NCI-H446 treated with DMSO at 0.1 percent for 48 hours (cell line): ENCODE results near the gene RBM38.

ENCODE experiments used
- DNase-seq: peaks from one replicate; lab custom pipeline; 2025; lab: John Stamatoyannopoulos, UW

The RBM38 gene

DNA sequence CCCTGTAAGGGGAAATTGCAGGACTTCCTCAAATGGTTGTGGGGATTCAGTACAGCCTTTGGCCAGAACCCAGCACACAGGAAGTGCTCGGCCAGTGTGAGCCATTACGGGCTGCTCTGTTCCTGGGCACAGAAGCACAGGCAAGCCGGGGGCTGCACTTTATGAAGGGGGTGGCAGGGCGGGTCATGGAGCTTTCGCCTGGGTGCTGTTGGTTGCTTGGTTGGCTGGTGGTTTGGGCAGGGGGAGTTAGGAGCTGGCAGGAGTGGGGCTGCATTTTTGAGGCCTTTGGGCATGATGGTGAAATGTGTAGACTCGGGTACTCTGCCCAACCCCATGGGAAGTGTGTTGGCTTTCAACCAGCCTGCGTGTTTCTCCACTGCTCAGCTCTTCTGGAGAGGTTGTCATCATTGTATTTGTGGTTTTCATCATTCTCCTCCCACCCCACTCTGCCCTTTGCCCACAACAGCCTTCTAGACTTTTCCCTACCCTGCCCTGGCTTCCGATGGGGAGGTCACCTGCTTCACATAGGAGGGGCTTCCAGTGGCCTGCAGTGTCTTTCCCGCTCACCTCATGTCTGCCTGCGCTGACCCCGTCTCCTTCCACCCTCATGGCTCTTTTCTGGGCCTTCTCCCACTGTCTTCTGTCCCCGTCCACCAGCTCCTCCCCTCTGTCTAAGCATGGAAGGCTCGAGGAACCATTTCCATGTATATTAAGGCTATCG lies 16.1 kb upstream of the RBM38 start:
- DNase-seq: no peak

DNA sequence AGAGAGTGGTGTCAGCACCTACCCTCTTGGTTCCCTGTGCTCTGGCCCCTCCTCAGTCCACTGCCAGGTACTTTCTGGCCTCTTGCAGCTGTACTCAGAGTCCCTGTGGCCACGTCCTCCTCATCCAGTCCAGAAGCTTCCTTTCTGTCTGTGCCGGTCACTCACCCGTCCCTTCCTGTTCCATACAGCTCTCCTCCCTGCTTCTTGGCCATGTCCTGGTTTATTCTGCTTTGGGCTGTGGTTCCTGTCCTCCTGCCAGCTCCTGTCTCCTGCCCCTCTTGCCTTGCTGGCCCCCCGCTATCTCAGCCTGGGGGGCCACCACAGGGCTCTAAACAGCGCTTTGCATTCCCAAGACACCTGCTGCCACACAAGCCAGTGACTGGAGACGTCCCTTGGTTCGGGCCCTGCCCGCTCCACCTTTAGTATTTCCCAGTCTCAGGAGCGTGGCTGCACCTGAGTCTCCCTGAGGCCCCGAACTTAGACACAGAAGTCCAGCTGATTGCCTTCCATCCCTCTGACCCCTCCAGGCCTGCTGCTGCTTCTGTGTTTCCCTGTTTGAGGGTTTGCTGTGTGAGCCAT lies 15.5 kb upstream of the RBM38 start:
- DNase-seq: no peak

DNA sequence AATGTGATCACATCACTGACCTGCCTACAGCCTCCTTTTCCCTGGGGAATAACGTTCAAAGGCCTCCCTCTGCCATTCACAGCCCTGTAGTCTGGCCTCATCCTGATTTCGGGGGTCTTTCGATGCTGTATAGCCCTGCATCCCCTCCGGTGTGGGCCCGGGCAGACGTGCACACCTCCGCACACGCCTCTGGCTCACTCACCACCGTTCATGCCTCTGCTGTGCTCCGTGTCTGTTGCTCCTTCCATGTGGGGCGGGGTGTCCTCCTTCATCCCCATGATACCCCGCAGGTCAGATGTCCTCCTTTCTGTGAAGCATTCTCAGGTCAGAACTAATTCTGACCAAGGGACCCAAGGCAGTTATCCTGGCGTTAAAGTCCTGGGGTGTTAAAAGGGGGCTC lies 13.8 kb upstream of the RBM38 start:
- DNase-seq: no peak

DNA sequence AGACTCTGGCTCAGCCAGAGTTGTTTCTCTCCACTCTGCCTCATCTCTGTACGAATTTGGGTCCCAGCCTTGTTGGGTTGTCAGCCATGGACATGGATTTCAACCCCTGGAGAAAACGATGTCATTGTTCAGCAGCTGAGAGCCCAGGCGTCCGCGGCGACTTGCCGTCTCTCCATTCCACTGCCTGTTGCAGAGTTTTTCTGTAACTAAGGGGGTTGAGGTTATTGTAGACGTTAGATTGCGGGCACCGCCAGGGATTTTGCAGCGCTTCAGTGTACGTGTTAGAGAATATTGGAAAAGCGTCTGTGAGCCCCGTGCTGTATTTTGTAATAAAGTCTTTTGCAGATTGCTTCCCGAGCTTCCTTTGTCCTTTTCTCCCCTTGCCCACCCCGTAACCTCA lies 13.1 kb upstream of the RBM38 start:
- DNase-seq: no peak

DNA sequence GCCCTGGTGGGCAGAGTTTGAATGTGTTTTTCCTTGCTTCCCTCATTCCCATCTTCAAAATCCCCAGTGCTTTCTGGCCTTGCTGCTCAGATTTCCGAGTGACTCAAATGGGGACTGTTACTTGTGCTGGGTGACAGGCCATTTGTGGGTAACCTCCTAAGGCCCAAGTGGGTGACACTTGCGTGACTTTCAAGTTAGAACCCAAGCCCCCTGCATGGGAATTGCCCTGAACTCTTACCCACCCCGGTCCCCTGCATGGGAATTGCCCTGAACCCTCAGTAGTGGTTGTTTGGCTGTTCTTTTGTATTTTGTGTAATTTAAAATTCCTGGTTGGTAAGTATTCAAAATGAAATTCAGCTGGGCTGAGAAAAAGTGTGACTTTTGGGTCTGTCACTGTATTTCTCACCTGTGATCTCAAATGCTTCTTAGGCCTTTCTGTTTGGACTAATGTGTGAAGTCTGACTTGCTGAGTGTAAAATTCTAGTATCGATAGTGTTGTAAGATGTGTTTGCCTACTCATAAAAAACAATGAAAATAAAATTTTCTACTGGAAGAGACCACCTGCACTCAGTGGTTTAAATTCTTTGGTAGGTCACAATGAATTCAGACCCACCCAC lies 12.4 kb upstream of the RBM38 start:
- DNase-seq: no peak

DNA sequence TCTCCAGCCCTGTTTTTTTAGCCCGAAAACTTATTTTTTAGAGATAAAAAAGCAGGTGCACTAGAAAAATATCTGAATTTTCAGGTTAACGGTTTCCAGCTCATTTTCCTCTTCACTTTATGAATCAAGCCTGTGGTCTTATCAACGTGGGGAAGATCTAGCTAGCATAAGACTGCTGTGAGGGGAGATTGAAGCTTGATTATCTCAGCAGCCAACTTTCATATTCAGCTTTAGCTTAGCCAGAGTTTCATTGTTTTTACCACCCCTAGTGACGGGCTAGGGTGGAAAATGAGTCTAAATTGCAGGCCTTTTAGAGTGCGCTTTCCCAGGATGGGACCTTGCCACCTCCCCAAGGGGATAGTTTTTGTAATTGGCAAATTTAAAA lies 11.9 kb upstream of the RBM38 start:
- no peak for DNase-seq

DNA sequence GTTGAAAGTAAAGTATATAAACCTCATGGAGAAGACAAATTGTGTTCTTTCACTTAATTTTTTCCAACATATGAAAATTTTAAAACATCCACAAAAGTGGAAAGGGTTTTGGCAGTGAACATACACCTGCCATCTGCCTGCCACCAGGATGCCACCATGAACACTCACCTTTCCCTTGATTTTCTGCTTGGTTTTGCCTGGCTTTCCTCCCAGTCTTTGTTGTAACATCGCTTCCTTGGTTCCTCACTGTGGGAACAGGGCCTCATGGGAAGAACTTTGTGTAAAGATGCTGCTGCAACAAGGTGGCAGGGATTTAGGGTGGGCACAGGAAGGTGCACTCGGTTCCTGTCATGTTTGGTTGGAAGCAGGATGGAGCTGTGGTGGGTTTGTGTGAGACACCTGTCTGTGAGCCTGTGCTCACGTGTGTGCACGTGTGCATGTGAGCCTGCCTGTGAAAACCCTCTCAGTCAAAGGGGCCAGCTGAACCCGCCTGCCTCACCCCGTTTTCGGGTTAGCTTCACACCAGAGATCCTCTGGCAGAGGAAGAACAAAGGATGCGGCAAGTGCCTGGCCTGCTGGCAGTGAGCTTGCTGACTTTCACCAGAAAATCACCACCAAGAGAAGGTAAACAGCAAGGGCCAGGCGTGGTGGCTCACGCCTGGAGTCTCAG lies 11.0 kb upstream of the RBM38 start:
- DNase-seq: no peak

DNA sequence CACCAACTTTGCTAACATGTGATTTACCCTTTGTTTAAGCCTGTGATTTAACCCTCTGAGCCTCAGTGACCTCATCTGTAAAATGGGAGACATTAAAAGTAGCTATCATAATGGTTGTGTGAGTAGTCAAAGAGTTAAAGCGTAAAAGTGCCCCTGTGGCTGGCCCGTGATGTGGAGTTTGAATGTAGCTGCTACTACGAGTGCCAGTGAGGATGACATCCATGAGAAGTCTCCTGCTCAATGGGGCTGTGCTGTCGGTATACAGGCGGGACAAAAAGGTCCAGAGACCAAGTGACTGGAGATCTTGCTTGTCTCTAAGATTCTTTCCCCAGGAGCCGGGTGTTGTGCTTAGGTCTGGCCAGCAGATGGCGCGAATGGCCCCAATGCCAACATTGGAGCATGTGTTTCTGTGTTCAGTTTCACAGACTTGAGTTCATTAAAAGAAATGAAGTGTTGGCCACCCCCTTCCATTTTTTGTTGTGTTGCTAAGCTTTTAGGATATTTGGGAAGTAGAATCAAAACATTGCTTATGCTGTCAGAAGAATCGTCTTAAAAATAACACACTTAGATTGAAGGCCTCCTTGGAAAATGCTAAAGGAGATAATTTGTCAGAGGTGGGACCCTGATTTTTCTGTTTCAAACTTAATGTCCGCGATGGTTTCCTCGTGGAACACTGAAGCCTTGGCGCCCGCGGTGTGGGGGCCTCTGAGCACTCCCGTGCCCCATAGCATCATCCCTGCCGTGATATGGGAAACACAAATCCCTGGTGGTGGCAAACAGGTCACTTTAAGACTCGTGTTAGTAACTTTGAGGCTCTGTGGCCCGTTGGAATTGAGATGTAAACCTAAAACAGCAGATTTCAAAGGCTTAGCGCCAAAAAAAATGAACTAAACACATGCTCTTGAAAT lies 9.3 kb upstream of the RBM38 start:
- DNase-seq: no peak

DNA sequence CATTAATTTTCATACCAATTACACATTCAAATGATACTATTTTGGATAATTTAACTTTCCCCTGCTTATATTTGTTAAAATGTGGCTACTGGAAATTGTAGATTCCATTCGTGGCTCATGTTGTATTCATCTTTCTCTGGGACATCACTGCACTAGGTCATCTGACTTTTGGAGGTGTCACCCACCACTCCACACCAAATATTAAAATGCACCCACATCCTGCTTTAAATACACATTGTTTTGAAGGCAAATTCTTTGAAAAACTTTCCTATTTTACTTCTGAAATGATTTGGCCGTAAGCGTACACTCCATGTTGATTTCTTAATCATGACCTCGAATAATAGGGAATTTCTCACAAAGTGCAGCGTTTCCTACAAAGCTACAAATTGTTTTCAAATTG lies 8.7 kb upstream of the RBM38 start:
- DNase-seq: no peak

DNA sequence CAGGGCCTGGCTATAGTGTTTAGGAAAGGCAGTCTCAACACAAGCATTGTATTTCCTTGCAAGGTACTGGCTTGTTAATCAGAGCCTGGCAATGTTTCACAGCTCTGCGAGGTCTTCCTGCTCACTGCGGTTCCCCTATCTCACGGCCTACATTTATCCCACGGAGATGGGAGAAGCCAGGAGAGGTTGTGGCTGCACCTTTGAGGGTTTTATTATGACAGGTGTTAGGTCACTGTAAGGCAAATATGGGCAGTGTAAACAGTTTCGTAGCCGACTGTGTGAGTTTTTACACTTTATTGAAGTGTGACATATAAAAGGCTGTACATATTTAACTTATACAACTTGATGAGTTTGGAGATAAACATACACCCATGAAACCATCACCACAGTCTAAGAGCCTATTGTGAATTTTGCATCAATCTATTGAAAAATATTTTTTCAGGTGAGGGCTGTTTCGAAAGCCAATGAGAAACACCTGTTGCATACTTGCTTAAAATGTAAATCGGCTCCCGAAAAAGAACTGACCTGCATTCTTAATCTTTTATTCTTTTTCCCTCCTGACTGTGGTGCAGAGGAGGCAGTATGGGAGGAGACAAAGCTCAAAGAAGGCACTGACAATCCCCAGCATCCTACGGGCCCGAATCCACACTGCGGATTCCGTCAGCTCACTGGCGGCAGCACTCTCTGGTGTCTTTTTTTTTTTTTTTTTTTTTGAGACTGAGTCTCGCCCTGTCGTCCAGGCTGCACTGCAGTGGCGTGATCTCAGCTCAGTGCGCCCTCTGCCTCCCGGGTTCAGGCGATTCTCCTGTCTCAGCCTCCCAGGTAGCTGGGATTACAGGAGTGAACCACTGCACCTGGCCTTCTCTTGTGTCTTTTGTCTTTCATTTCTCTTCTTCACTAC lies 7.5 kb upstream of the RBM38 start:
- DNase-seq: no peak

DNA sequence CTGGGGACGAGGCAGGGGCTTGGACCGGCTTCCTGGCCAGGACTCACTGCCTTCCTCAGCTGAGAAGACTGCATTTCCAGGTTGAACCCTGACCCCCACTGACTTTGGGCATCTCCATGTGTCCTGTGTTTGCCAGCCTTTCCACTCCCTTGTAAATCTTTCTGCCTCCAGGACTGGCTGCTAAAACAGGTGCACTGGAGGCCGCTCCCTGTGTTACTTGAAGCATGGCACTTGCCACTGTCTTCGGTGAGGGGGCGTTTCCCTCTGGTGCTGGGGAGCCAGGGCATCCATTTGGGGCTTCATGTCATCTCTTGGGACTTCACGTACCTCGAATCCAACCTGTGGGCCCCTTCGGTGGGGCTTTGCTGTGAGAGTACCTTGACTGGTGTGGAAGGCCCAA lies 6.7 kb upstream of the RBM38 start:
- no peak for DNase-seq

DNA sequence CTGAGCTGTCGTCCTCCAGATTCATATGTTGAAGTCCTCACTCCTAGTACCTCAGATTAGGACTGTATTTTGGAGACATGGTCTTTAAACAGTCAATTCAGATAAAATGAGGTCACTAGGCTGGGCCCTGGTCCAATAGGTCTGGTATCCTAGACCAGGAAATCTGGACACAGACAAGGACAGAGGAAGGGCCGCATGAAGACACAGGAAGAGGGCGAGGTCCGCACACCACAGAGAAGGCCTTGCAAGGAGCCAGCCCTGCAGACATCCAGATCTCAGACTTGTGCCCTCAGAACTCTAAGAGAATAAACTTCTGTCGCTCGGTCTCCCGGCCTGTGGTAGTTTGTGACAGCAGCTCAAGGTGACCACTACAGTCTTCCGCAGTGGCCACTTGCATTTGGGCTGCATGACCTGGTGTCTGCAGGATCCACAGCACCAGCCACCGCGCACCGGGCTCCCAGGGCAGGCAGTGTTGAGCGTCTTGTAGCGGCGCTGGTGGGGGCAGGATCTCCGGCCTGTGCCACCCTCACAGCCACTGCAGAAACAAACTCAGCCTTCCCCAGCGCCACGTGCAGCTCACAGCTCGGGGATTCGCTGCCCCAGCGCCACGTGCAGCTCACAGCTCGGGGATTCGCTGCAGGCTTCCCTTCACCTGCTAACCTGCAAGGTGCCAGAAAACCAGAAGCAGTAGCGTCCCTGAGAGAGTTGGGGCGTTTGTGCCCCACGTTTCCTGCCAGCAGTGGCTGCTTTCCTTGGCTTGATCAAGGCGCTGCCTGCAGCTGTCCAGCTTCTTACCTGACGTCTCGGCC lies 6.0 kb upstream of the RBM38 start:
- DNase-seq: no peak

DNA sequence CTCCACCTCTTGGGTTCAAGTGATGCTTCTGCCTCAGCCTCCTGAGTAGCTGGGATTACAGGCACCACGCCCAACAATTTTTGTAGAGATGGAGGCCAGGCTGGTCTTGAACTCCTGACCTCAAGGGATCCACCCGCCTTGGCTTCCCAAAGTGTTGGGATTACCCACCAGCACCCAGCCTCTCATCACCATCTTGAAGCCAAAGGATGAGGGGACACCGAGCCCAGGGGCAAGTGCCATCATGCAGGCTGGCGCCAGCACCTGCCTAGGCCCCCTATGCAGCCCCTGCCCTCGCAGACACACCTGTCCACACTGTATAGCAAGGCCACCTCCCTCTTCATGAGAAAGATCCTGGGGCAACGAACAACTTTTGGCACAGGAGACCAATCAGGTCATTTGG lies 5.3 kb upstream of the RBM38 start:
- DNase-seq: no peak

DNA sequence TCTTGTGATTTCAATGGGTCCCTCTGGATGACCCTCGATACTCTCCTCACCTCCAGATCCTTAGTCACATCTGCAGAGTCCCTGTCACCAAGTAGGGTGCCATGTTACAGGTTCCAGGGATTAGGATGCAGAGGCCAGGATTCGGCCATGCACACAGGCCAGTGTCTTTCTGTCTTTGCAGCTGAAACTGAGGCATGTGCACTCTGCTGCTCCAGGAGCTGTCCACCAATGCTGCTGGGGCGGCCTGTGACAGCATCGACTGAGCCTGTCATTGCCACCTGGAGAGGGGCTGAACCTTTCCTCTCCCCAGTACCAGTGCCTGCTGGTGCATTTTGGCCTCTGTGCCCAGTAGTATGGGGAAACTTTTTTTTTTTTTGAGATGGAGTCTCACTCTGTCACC lies 4.4 kb upstream of the RBM38 start:
- DNase-seq: no peak

DNA sequence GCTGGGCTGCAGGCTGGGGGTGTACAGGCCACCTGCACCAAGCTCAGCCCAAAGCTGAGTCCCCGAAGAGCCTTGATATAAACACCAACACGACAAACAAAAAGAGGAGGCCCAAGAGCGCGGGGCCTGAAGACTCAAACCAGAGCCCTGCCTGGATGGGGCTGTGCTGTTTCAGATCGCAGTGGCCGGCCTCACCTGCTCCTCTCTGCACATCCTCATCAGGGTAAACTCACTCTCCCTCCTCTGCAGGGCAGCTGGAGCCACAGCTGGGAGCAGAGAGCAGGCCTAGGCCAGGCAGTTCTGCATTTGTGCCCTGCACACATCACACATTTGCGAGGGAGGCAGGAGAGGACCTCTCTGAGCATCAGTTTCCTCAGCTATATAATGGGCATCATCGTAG lies 3.7 kb upstream of the RBM38 start:
- no peak for DNase-seq

DNA sequence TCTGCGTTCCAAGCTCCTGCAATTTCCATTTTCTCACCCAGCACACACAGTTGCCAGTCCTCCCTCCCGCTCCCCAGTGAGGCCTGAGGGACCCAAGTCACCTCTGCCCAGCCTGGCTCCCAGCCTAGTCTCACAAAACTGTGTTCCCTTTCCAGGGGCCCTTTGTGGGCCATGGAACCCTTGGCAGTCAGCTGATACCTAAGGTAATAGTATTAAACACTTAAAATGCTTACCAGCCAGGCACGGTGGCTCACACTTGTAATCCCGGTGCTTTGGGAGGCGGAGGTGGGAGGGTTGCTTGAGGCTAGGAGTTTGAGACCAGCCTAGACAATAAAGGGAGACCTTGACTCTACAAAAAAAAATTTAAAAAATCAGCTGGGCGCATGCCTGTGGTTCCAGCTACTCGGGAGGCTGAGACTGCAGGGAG lies 3.2 kb upstream of the RBM38 start:
- no peak for DNase-seq

DNA sequence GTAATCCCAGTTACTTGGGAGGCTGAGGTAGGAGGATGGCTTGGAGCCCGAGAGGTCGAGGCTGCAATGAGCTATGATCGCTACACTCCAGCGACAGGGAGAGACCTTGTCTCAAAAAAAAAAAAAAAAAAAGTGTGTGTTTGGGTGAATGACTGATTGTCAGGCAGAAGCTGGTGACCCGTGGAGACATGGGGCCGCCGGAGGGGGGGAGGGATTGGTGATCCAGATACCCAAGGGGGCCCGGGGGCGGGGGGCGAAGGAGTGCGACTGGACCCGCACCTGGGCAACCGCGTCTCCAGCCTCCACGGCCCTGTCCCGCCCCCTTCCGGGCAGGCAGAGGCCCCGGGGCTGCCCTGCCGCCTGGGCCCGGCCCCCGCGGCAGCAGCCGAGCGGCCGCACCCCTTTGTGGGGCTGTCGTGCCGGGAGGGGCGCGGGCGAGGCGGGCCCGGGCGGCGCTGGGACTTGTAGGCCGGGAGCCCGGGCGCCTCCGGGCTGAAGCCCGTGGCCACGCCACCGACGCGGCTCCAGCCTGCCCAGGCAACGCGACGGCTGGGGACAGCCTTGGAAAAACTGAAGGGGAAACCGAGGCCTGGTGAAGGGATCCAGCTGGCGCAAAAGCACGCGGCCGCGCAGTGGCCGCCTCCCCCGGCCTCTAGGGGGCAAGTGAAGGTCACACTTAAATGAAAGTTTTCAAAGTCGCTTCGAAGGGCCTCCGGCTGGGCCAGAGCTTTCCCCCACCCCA lies 2.1 kb upstream of the RBM38 start:
- DNase-seq: no peak

DNA sequence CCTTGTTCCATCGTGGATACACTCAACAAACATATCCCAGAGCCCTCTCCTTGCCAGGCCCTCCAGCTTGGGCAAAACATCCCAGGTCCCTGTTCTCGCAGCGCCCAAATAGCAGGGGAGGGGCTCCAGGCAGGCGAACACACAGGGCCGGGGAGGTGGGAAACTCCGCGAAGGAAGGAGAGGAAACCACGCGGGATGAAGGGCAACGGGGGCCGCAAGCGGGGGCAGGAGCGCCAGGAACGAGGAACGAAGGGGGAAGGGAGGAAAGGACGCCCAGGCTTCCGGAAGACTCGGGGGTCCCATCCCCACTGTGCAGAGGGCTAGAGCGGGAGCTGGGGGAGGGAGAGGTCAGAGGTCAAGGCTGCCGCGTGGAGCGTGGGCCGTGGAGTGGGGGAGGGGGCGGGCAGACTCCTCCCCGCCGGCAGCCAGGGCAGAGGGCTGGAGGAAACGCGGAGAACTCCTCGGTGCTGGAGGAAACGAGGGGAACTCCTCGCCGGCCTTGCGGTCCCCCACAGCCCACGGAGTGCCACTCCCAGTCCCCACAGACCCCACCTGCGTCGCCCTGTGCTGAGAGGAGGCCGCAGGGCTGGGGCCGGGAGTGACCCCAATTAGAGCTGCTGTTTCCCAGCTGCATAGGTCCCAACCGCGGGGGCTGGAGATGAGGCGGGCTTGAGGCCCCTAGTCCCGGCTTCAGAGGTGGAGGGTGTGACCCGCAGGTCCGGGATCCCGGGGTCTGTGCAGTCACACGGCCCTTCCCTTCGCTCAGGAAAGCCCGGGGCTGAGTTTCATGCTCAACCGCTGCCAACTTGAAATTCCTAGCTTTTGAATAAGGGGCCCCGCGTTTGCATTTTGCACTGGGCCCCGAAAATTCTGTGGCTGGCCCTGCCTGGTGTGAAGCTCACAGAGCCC lies 1.2 kb upstream of the RBM38 start:
- DNase-seq: no peak
